ENCODE results near the gene B4GALNT3.

GRCh38 chr12:573232-573631, 113.5 kb downstream of the B4GALNT3 start:
- no peak for TF ChIP-seq CTCF (IDR thresholded peaks at IDR 0.05)
- no peak for TF ChIP-seq POLR2AphosphoS5 (IDR thresholded peaks at IDR 0.05; ENCODE audit: low read depth, low read length)
- no peak for TF ChIP-seq REST (IDR thresholded peaks at IDR 0.05; ENCODE audit: insufficient read depth in 1 of 2, low read depth in 2 of 2, low read length in 1 of 2)
- no peak for TF ChIP-seq SIN3A (IDR thresholded peaks at IDR 0.05; ENCODE audit: borderline replicate concordance, insufficient read depth, low read depth, low read length)
- TF ChIP-seq TCF7L2 (IDR thresholded peaks at IDR 0.05; ENCODE audit: low read depth, low read length), result no peak
